HG02884 (cell line): ENCODE measurements around the gene NEK2.
"Not testable (repeated sequence)": the region's sequence is repeated elsewhere in the genome, so short reads cannot be mapped to it uniquely, and the experiment has no call there.

Experiments
- ATAC-seq: cut with Tn5 transposase; IDR thresholded peaks from one replicate; pipeline ENCODE4 v1.9.1; 2021; ENCODE audit warnings: mild to moderate bottlenecking, moderate library complexity; ENCODE audit not compliant: unreplicated experiment

NEK2 gene

DNA sequence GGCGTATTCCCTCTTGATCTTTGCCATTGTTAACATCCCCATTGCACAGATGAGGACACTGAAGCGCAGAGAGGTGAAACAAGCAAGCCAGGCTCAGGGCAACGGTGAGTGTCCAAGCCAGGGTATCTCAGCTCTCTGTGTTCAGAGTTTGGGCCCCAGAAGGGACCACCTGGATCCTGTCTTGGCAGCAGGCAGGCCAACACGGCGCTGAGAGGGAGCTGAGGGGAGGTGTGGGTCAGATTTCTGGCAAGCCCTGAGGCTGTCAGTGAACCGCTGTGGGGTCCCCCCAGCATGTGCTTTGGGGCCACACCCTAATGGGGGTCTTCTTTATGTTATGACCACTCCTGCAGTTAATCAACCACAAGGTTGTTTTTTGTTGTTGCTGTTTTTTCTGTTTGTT, 23.1 kb downstream of the NEK2 start:
- ATAC-seq, result no peak

DNA sequence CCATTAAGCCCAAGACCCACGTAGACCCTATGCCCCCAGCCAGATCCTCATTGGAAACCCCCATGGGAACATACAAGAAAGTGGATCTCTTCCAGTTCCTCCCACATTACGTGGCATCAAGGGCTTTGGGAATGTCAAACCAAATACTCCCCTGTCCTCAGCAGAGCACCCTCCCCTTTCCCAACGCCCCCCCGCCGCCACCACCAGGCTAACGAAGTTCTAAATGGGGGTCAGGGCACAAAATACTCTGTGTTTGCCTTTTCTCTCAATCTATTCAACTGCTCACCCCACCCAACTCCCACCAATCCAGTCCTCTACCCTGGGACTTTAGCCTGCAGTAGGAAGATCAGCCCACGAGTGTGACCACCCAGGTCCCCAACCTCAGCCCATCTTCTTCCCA, 24.5 kb downstream of the NEK2 start:
- ATAC-seq, result no peak

DNA sequence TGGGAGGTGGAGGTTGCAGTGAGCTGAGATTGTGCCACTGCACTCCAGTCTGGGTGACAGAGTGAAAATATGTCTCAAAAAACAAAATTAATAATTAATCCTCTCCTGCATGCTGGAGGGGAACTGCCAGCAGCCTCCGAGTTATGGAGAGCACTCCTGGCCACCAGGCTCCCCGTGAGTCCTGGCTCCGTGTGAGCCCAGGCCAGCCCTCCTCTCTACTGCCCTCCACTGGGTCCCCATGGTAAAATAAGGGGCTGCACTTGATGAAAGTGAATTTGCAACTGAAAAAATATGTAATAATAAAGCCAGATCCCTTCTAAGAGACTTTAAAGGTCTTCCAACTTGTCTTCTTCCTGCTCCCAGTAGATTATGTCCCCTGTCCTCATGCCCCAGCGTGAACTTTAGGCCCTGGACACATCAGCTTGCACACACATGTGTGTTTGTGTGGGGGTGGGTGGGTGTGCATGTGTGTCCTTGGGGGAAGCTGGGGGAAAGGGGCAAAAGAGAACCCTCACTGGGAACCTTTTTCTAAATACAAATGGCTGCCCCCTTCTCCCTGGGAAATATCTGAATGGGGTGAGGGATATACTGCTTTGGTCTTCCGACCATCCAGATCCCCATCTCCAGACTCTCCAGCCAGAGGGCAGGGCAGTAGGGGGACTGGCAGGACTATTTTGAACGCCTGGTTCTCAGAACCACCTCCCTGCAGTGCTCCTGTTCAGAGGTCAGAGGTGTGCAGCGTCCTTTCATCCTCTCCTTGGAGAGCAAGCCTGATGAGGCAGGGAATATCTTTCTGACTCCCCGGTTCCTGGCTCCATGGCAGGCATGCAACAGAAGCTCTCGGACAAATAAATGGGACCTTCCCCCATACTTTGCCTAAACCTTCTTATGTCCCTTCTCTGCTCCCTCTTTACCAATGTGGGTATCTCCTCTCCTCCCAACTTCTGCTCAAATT, 26.2 kb downstream of the NEK2 start:
- ATAC-seq, result no peak

DNA sequence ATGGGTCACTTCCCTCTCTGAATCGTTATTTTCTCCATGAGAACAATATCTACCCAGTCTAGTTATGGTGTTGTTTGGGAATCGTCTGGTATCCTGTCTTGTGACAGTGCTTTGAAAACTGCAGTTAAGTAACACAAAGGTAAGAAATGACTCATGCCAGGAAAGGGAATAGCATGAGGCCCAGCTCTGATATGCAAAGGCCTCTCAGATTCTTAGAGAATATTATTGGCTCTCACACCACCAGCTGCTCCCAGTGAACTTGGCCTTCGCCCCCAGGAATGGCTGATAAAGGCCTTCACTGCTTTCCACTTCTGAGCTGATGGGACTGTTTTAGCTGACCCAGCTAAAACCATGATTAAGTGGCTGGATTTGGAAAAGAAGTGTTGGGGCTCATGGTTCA, 27.1 kb downstream of the NEK2 start:
- no peak for ATAC-seq

DNA sequence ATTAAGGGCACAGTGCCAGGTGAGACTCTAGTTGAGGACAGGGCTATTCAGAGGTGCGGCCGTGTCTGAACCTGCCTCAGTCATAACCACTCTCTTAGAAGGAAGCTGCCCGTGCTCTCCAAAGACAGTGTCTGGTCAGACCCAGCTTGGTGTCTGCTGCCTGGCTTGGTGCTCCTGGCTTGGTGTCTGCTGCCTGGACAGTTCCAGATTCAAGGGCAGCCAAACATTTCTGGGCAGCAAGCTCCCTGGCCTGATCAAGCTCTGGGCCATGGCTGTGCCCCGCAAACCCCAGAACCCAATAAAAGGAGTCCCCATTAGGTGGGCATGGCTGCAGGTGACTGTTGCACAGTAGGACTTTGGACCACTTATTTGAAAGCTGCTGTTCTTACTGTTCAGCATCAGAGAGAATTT, 27.7 kb downstream of the NEK2 start:
- ATAC-seq, result no peak

DNA sequence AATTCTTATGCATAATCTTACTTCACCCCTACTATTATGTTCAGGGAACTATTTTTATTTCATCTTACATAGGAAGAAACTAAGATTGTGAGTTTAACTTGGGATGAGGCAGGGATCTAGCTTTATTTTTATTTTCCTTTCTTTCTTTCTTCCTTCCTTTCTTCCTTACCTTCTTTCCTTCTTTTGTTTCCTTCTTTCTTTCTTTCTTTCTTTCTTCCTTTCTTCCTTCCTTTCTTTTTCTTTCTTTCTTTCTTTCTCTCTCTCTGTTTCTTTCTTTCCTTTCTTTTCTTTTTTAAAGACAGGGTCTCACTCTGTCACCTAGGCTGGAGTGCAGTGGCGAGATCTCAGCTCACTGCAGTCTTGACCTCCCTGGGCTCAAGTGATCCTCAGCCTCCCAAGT, 28.9 kb downstream of the NEK2 start:
- ATAC-seq, result no peak

DNA sequence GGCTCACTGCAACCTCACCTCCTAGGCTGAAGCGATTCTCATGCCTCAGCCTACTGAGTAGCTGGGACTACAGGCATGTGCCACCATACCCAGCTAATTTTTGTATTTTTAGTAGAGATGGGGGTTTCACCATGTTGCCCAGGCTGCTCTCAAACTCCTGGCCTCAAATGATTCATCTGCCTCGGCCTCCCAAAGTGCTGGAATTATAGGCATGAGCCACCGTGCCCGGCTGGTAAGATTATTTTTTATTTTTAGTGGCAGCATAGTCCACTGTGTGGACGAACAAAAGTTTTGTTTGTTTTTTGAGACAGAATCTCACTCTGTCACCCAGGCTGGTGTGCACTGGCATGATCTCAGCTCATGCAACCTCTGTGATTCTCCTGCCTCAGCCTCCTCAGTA, 29.8 kb downstream of the NEK2 start:
- ATAC-seq, result not testable (repeated sequence)

DNA sequence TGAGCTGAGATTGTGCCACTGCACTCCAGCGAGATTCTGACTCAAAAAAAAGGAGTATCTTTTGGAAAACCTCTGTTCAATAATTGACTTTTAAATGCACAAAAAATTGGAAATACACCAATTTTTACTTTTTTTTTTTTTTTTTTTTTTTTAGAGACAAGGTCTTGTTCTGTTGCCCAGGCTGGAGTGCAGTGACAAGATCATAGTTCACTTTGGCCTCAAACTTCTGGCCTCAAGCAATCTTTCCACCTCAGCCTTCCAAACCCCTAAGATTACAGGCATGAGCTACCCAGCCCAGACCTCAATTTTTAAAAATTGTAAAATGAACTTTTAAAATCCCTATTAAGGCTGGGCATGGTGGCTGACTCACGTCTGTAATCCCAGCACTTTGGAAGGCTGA, 30.8 kb downstream of the NEK2 start:
- no peak for ATAC-seq

DNA sequence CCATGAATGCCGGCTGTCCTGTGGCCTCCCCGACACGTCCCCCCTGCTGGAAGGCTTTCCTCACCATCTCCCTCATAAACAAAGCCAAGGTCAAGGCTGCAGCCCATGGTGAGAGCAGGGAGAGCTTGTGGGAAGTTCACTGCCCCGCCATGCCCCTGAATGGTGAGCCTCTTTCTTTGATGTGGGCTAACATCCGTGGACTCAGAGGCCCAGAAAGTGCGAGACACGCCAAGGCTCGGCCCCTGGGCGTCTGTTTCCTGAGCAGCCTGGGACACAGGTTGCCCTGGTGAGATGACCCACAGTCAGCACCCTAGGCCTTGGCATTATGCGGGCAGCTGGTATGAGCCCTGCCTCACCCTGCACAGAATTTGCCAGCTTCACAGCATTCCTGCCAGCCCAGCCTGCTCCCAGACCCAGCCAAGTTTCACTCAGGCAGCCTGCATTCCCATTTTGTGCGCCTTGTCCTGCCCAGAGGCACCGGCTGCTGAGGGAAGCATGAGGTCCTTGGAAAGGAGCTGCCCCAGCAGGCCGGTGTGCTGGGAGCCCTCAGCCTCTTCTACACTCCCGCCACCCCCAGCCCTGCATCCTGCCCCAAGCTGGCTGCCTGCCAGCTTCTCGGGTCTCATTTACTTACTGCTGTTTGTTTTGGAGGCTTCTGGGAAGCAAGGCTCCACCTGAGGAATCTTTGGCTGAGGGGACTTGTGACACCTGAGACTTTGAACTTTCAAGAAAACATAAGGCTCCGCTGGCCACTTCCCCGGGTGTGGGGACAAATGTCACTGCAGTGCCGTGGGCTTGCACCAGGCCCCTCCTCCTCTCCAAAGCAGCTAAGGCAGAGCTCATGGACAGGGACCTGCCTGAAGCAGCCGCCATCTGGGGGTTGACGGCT, 31.9 kb downstream of the NEK2 start:
- no peak for ATAC-seq

DNA sequence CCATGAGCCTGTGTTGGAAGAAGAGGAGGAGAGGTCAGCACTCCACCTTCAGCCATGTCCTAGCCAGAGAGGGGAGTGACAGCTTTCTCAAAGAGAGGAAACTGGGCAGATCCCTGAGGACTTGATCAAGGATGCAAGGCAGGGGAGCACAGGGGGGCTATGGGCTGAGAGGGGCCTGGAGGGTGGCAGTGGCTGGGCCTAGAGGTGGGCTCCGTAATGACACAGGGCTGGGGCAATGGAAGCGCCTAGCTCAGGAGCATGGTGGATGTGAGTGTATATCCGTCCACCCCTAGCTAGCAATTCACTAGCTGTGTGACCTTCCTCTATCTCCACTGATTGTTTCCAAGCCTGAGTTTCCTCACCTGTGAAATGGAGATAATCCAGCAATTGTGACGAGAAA, 32.6 kb downstream of the NEK2 start:
- ATAC-seq, result no peak

DNA sequence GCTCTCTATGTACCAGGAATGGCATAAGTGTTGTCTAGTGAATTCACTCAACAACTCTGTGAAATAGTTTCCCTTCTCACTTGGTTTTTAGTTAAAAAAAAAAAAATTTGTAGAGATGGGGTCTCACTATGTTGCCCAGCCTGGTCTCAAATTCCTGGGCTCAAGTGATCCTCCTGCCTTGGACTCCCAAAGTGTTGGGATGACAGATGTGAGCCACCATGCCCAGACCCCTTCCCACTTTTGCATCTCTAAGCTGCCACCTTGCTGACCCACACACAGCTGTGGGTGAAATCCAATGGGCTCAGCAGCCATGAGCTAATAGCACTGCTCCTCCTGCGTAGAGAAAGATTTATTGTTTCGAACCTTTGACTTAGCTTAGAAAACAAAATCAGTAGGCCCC, 33.5 kb downstream of the NEK2 start:
- no peak for ATAC-seq

DNA sequence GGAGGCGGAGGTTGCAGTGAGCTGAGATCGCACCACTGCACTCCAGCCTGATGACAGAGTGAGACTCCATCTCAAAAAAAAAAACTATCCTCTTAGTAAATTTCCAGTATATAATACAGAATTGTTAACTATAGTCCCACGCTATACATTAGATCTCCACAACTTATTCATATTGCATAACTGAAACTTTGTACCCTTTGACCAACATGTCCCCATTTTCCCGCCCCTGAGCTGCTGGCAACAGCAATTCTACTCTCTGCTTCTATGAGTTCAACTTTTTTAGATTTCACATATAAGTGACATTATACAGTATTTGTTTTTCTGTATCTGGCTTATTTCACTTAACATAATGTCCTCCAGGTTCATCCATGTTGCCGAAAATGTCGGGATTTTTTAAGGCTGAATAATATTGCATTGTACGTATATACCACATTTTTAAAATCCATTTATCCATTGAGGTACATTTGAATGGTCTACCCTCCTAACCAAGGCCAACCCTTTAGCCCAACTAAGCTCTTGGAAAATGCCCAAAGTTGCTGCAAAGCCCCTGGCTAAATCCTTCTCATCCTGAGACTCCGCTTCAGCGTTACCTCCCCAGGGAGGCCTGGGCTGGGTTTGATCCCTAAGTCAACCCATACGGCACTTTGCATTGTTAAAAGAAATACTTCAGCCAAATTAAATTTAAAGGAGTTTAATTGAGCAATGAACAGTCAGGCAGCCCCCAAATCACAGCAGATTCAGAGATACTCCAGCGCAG, 34.2 kb downstream of the NEK2 start:
- no peak for ATAC-seq

DNA sequence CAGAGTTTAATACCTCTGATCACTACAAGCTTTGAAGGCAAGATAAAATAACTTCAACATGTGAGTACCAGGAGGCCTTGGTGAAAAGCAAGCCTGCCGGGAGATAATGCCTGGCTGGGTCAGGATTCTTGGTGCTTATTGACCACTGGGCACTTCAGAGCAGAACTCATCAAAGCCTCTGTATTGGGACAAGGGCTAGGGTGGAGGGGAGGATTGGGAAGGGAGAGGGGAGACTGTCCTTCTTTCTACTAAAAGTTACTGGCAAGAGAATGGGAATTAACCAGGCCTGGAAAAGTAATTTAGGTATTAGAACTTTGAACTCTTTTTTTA, 35.2 kb downstream of the NEK2 start:
- no peak for ATAC-seq

DNA sequence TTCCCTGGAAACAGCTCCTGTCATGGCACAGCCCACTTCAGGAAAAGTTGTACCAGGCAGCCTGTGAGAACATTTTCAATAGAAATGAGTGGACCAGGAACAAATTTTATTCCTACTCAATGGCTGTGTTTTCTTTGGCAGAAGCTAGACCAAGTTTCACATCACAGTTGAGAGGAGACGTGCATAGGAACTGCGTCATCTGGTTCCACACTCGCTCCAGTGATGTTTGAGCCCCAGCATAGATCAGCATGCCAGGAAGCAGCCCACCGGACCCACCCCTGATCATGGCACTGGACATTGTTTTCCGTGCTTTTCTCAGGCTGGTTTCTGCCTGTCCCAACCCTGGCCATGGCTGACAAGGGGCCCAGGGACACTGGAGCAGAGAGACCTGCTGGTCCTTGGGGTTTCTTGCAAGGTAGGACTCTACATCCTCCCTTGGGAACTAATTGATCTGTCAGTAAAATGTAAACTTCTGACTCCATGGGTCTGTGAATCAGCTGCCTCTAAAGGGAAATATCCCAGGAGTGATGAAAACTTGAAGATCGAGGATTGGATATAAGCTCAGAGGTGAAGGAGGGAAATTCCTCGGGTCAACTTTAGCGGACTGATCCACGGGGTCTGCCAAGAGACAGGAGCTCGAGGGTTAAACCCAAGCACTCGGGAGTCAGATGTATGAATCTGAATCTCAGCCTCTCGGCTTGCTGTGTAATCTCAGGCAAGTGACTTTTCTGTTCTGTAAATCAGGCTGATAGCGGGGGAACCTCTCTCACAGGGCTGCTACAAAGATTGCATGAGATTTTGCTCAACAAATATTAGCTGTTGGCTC, 35.7 kb downstream of the NEK2 start:
- no peak for ATAC-seq

DNA sequence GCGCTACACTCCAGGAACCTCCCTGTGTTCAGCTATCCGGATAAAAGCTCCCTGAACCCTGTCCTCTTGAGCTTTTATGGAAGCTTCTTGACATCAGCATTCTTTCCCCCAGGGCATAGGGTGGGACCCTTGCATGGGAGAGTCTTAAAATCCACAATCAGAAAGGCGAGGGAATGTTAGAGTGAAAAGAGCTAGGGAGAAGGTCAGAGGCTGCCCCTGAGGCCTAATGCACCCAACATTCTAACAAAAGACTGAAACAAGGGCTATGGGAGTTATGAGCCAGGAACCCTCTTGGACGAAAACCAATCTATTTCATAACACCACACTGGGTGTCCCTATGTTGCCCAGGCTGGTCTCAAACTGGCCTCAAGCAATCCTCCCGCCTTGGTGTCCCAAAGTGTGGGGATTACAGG, 36.7 kb downstream of the NEK2 start:
- ATAC-seq, result no peak

DNA sequence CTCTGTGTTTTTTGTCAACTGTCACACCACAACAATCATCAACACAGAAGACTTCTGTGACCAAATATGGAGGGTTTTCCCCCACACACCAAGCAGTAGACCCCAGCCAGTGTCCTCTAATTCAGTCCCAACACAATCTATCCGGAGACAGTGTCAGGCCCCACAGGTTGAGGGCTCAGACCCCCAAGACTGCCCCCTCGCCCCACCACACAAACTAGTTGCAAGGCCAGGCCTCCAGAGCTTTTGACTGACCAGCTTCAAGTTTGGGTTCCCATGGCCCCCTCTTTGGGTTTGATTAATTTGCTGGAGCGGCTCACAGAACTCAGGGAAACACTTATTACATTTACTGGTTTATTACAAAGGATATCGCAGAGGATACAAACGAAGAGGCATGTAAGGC, 37.2 kb downstream of the NEK2 start:
- no peak for ATAC-seq

DNA sequence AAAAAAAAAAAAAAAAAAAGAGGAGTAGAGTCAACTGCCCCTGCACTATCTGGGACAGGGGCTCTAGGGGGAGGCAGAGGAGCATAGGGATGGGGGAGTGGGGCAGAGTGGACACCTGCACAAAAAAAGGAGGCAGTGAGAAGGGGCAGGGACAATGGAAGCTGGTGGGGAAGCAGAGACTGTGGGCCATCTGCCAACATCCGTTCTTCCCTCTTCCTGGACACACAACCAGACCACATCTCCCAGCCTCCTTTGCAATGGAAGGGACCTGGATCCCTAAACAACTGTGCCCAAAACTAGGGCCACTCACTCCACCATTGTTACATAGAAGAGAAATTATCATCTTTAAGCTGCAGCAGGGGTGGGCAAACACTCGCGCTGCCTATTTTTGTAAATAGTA, 38.4 kb downstream of the NEK2 start:
- ATAC-seq, result no peak

DNA sequence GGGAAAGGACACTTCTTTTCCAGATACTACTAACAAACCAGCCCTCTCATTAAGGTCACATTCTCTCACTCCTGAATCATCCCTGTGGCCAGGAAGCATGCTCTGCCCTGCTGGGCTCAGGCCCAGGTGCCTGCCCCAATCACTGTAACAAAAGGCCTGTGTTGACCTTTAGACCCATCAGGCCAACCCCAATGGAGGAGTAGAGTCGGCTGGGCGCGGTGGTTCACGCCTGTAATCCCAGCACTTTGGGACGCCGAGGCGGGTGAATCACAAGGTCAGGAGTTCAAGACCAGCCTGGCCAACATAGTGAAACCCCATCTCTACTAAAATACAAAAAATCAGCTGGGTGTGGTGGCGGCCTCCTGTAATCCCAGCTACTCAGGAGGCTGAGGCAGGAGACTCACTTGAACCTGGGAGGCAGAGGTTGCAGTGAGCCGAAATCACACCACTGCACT, 38.8 kb downstream of the NEK2 start:
- ATAC-seq, result not testable (repeated sequence)

DNA sequence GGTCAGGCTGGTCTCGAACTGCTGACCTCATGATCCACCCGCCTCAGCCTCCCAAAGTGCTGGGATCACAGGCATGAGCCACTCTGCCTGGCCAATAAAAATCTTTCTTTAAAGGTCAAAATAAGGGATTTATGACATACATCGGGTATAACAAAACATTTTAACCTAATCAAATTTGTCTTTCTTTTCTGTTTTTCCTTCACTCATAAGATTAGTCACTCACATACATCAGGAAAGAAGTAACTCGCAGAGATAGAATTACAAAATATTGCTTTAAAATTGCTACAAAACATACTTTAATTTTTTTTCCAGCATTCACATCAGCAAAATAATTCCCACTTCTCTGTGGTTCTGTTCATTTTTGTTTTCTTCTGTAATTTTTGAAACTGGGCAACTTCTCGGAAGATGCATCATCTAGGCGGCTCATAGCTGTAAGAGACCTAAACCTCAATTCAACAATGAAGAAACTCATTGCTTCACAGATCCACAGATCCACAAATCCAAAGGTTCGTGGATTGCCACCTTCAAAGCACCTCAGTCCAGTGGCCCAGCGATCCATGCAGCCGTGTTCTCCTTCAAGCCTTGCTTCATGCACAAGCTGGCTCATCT, 39.7 kb downstream of the NEK2 start:
- no peak for ATAC-seq

DNA sequence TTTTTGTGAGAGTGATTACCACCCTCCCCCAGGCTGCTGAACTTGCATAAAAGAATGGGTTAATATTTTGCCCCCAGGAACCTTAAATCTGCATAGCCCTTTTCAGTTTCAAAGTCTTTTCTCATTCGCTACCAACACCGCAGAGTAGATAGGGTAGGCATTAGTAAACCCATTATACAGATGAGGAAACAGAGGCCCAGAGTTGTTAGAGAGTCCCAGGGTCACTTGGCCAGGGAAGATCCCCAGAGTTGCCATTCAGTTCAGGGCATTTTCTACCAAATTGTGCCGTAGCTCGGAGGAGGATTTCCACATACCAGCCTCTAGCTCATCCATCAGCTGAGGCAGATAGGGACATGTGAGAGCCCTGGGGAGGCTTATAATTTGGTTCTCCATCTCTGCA, 40.5 kb downstream of the NEK2 start:
- ATAC-seq, result no peak
